ENCODE data around the gene TMEM255A.

Gene TMEM255A

GRCh38 chrX:120306630-120307029 lies 4.6 kb downstream of the TMEM255A start:
- DNase-seq, result peak; percentile 38

- DNase-seq, result peak; percentile 35
Observed at GRCh38 chrX:120305531-120306141, 5.6 kb downstream of the TMEM255A start.

GRCh38 chrX:120304256-120304655 lies 7.0 kb downstream of the TMEM255A start:
- DNase-seq, result peak; percentile 17

GRCh38 chrX:120302434-120302833 lies 8.8 kb downstream of the TMEM255A start:
- DNase-seq, result peak; percentile 65

- DNase-seq, result no peak
Observed at GRCh38 chrX:120301960-120302359, 9.3 kb downstream of the TMEM255A start.

- DNase-seq, result no peak
Observed at GRCh38 chrX:120301497-120301896, 9.8 kb downstream of the TMEM255A start.

GRCh38 chrX:120299928-120300327 lies 11.3 kb downstream of the TMEM255A start:
- peak; percentile 35 for DNase-seq

GRCh38 chrX:120297923-120298322 lies 13.3 kb downstream of the TMEM255A start:
- no peak for DNase-seq

- no peak for DNase-seq
Observed at GRCh38 chrX:120294651-120295050, 16.6 kb downstream of the TMEM255A start.

GRCh38 chrX:120293015-120293414 lies 18.2 kb downstream of the TMEM255A start:
- DNase-seq, result no peak

GRCh38 chrX:120291211-120291610 lies 20.1 kb downstream of the TMEM255A start:
- no peak for DNase-seq

GRCh38 chrX:120290107-120290506 lies 21.2 kb downstream of the TMEM255A start:
- DNase-seq, result no peak

- DNase-seq, result no peak
Observed at GRCh38 chrX:120287513-120288112, 23.6 kb downstream of the TMEM255A start.

- peak; percentile 19 for DNase-seq
Observed at GRCh38 chrX:120286733-120287512, 24.3 kb downstream of the TMEM255A start.

- no peak for DNase-seq
Observed at GRCh38 chrX:120282697-120283096, 28.6 kb downstream of the TMEM255A start.

GRCh38 chrX:120281761-120282160 lies 29.5 kb downstream of the TMEM255A start:
- no peak for DNase-seq

- no peak for DNase-seq
Observed at GRCh38 chrX:120281021-120281624, 30.1 kb downstream of the TMEM255A start.

GRCh38 chrX:120274958-120275357 lies 36.3 kb downstream of the TMEM255A start:
- DNase-seq, result no peak

- no peak for DNase-seq
Observed at GRCh38 chrX:120274145-120274544, 37.1 kb downstream of the TMEM255A start.

GRCh38 chrX:120271218-120271617 lies 40.0 kb downstream of the TMEM255A start:
- no peak for DNase-seq

- no peak for DNase-seq
Observed at GRCh38 chrX:120270567-120270966, 40.7 kb downstream of the TMEM255A start.

- no peak for DNase-seq
Observed at GRCh38 chrX:120269373-120270035, 41.8 kb downstream of the TMEM255A start.

GRCh38 chrX:120264341-120264740 lies 46.9 kb downstream of the TMEM255A start:
- DNase-seq, result peak; percentile 93

Measured in MV-4-11 (cell line).